ENCODE results near the gene LRFN5. TPM values are rescaled to one million over a fixed set of nuclear protein-coding genes. Genes with fewer than 3 reads are reported as not detected.

LRFN5 gene
- total RNA-seq, 1 experiment from 2014 or later = 15.8 TPM

DNA sequence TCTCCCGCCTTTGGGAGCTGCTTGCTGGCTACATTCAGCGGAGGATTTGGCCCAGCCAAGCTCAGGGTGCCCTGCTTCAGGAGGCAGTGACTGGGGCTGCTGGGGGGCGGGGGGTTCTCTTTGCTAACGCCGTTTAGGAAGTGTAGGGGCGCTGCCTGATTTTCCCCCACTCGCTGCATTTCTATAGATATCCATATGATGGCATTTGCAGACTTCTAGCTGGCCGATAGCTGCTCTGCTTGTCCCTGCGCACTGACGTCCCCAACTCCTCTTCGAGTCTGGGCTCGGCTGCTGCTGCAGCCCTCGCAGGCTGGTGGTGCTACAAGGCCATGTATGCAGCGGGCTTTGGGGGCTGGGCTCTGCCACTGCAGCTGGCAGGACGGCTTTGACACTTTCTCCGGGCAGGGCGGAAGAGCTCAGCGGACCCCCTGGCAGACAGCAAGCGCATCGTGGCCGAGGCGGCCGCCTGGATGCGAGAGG lies 3.1 kb downstream of the LRFN5 start:
- no peaks in the 10 kb centered on the region for H3K36me3 Mint-ChIP-seq
- H3K27me3 Mint-ChIP-seq (ENCODE audit: low read depth) = peaks cover 41% of the 10 kb centered on the region
- H3K4me1 Mint-ChIP-seq = peaks cover 30% of the 10 kb centered on the region
- peak; percentile 81 for DNase-seq (ENCODE audit: low spot score)
- no peaks in the 10 kb centered on the region for H3K9me3 Mint-ChIP-seq
- CTCF ChIA-PET = interaction anchor here (0.5 to 1.8 kb wide), 15 partner anchors 8 to 689 kb away, joined by 3 to 20 read pairs (median 3); no protein-coding TSS in a partner anchor
- POLR2A ChIA-PET = interaction anchor here (0.6 to 1.4 kb wide), 3 partner anchors 12 to 170 kb away, joined by 3 to 4 read pairs (median 4); no protein-coding TSS in a partner anchor
- H3K27ac Mint-ChIP-seq = no peak overlapping the region
- peak; percentile 73 for ATAC-seq
- H3K4me3 Mint-ChIP-seq = peak overlapping the region; percentile 91
- TF ChIP-seq ZNF423 (CRISPR knock-in tag; IDR thresholded peaks at IDR 0.05) (no peak), E2F5 (CRISPR knock-in tag; IDR thresholded peaks at IDR 0.05) (no peak), SMAD3 (CRISPR knock-in tag; IDR thresholded peaks at IDR 0.05; ENCODE audit: borderline replicate concordance) (no peak), NFE2L1 (CRISPR knock-in tag; IDR thresholded peaks at IDR 0.05) (0 out of 2 replicates have a peak, but pooled peaks have one; percentile 11), EMX1 (CRISPR knock-in tag; IDR thresholded peaks at IDR 0.05) (no peak), MYBL2 (CRISPR knock-in tag; IDR thresholded peaks at IDR 0.05) (0 out of 2 replicates have a peak, but pooled peaks have one; percentile 52), ZNF416 (CRISPR knock-in tag; IDR thresholded peaks at IDR 0.05) (no peak), CDX4 (CRISPR knock-in tag; IDR thresholded peaks at IDR 0.05; ENCODE audit: borderline replicate concordance) (no peak), ARID4B (CRISPR knock-in tag; IDR thresholded peaks at IDR 0.05; ENCODE audit: borderline replicate concordance) (peak; percentile 92; the same call in 1 of the 2 replicates), ETV6 (CRISPR knock-in tag; IDR thresholded peaks at IDR 0.05) (peak; percentile 60; the same call in 1 of the 2 replicates), JAZF1 (CRISPR knock-in tag; IDR thresholded peaks at IDR 0.05) (no peak), E2F4 (CRISPR knock-in tag; IDR thresholded peaks at IDR 0.05; ENCODE audit: borderline replicate concordance, low read depth) (no peak), NR3C1 (CRISPR knock-in tag; conservative IDR thresholded peaks at IDR 0.05; ENCODE audit: low read depth) (0 out of 2 replicates have a peak, but pooled peaks have one; percentile 37), ZNF138 (CRISPR knock-in tag; conservative IDR thresholded peaks at IDR 0.05) (0 out of 2 replicates have a peak, but pooled peaks have one; percentile 70), SP1 (CRISPR knock-in tag; conservative IDR thresholded peaks at IDR 0.05) (0 out of 2 replicates have a peak, but pooled peaks have one; percentile 37), ZNF317 (CRISPR knock-in tag; IDR thresholded peaks at IDR 0.05; ENCODE audit: borderline replicate concordance, low read depth) (no peak), MXD4 (CRISPR knock-in tag; IDR thresholded peaks at IDR 0.05; ENCODE audit: borderline replicate concordance) (no peak), JUN (CRISPR knock-in tag; IDR thresholded peaks at IDR 0.05) (no peak)
- TF ChIP-seq, protein P1, sequence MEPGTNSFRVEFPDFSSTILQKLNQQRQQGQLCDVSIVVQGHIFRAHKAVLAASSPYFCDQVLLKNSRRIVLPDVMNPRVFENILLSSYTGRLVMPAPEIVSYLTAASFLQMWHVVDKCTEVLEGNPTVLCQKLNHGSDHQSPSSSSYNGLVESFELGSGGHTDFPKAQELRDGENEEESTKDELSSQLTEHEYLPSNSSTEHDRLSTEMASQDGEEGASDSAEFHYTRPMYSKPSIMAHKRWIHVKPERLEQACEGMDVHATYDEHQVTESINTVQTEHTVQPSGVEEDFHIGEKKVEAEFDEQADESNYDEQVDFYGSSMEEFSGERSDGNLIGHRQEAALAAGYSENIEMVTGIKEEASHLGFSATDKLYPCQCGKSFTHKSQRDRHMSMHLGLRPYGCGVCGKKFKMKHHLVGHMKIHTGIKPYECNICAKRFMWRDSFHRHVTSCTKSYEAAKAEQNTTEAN (CRISPR knock-in tag; IDR thresholded peaks at IDR 0.05) = peak; percentile 76; the same call in 1 of the 2 replicates
- TF ChIP-seq, protein P2, sequence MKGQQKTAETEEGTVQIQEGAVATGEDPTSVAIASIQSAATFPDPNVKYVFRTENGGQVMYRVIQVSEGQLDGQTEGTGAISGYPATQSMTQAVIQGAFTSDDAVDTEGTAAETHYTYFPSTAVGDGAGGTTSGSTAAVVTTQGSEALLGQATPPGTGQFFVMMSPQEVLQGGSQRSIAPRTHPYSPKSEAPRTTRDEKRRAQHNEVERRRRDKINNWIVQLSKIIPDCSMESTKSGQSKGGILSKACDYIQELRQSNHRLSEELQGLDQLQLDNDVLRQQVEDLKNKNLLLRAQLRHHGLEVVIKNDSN (CRISPR knock-in tag; IDR thresholded peaks at IDR 0.05) = no peak
- TF ChIP-seq, protein P3, sequence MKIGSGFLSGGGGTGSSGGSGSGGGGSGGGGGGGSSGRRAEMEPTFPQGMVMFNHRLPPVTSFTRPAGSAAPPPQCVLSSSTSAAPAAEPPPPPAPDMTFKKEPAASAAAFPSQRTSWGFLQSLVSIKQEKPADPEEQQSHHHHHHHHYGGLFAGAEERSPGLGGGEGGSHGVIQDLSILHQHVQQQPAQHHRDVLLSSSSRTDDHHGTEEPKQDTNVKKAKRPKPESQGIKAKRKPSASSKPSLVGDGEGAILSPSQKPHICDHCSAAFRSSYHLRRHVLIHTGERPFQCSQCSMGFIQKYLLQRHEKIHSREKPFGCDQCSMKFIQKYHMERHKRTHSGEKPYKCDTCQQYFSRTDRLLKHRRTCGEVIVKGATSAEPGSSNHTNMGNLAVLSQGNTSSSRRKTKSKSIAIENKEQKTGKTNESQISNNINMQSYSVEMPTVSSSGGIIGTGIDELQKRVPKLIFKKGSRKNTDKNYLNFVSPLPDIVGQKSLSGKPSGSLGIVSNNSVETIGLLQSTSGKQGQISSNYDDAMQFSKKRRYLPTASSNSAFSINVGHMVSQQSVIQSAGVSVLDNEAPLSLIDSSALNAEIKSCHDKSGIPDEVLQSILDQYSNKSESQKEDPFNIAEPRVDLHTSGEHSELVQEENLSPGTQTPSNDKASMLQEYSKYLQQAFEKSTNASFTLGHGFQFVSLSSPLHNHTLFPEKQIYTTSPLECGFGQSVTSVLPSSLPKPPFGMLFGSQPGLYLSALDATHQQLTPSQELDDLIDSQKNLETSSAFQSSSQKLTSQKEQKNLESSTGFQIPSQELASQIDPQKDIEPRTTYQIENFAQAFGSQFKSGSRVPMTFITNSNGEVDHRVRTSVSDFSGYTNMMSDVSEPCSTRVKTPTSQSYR (CRISPR knock-in tag; IDR thresholded peaks at IDR 0.05) = peak; percentile 84
- TF ChIP-seq, protein P4, sequence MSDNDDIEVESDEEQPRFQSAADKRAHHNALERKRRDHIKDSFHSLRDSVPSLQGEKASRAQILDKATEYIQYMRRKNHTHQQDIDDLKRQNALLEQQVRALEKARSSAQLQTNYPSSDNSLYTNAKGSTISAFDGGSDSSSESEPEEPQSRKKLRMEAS (CRISPR knock-in tag; IDR thresholded peaks at IDR 0.05) = peak; percentile 61
